ENCODE measurements around the gene P3H1.

- TF ChIP-seq POLR2A (IDR thresholded peaks at IDR 0.05), result no peak
- TF ChIP-seq CTCF (IDR thresholded peaks at IDR 0.05), result no peak
- TF ChIP-seq EP300 (IDR thresholded peaks at IDR 0.05), result no peak
These were observed 13.8 kb downstream of the P3H1 start for GRCh38 chr1:42753070-42753469.

Data from ovary (tissue), 3 donors.